ENCODE data around the gene FTO. TPM values are rescaled to one million over a fixed set of nuclear protein-coding genes. Genes with fewer than 3 reads are reported as not detected.
"Not testable (repeated sequence)": the region's sequence is repeated elsewhere in the genome, so short reads cannot be mapped to it uniquely, and the experiment has no call there.

The FTO gene
- total RNA-seq, 4 donors from 2014 or later, result 98.1 to 127 (median 109) TPM

DNA sequence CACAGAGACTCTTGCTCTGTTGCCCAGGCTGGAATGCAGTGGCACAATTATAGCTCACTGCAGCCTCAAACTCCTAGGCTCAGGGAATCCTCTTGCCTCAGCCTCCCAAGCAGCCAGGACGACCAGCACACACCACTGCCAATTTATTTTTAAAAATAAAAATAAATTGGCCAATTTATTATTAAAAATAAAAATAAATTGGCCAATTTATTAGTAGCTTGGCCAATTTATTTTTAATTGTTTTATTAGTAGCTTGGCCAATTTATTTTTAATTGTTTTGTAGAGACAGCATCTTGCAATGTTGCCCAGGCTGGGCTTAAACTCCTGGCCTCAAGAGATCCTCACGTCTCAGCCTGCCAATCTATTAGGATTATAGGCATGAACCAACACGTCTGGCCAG lies 184.3 kb downstream of the FTO start:
- H3K27ac ChIP-seq, result no peak overlapping the region
- TF ChIP-seq, protein P1, sequence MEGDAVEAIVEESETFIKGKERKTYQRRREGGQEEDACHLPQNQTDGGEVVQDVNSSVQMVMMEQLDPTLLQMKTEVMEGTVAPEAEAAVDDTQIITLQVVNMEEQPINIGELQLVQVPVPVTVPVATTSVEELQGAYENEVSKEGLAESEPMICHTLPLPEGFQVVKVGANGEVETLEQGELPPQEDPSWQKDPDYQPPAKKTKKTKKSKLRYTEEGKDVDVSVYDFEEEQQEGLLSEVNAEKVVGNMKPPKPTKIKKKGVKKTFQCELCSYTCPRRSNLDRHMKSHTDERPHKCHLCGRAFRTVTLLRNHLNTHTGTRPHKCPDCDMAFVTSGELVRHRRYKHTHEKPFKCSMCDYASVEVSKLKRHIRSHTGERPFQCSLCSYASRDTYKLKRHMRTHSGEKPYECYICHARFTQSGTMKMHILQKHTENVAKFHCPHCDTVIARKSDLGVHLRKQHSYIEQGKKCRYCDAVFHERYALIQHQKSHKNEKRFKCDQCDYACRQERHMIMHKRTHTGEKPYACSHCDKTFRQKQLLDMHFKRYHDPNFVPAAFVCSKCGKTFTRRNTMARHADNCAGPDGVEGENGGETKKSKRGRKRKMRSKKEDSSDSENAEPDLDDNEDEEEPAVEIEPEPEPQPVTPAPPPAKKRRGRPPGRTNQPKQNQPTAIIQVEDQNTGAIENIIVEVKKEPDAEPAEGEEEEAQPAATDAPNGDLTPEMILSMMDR (IDR thresholded peaks at IDR 0.05), result no peak
- TF ChIP-seq POLR2A (IDR thresholded peaks at IDR 0.05) (no peak), EP300 (IDR thresholded peaks at IDR 0.05) (no peak)
- no peaks in the 10 kb centered on the region for H3K27me3 ChIP-seq
- no peak for DNase-seq (ENCODE audit: low spot score in 2 of 2)
- H3K4me3 ChIP-seq, result no peak overlapping the region
- peaks cover 0 to 14% (median 0%) of the 10 kb centered on the region in 4 donors for H3K4me1 ChIP-seq
- WGBS, 2 donors, result 85 to 89% methylated on average over 3 of the region's 3 CpGs
- no peaks in the 10 kb centered on the region for H3K9me3 ChIP-seq
- peaks cover 0 to 37% (median 0%) of the 10 kb centered on the region in 3 donors for H3K36me3 ChIP-seq

DNA sequence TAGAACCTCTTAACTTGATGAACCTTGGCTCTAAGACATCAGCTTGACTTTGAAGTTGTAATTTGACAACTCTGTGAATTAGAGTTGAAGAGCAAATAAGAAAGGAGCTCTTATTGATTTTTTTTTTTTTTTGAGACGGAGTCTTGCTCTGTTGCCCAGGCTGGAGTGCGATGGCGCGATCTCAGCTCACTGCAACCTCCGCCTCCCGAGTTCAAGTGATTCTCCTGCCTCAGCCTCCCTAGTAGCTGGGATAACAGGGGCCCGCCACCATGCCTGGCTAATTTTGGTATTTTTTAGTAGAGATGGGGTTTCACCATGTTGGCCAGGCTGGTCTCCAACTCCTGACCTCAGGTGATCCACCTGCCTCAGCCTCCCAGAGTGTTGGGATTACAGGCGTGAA lies 186.9 kb downstream of the FTO start:
- Histone ChIP-seq H3K36me3 (peaks cover 0 to 22% (median 0%) of the 10 kb centered on the region in 3 donors), H3K4me1 (peaks cover 0 to 24% (median 0%) of the 10 kb centered on the region in 4 donors)
- H3K27me3 ChIP-seq; H3K4me3 ChIP-seq; DNase-seq (ENCODE audit: low spot score in 2 of 2); H3K9me3 ChIP-seq; H3K27ac ChIP-seq: not testable (repeated sequence)
- WGBS, 2 donors, result 98% methylated on average over 8 of the region's 8 CpGs

DNA sequence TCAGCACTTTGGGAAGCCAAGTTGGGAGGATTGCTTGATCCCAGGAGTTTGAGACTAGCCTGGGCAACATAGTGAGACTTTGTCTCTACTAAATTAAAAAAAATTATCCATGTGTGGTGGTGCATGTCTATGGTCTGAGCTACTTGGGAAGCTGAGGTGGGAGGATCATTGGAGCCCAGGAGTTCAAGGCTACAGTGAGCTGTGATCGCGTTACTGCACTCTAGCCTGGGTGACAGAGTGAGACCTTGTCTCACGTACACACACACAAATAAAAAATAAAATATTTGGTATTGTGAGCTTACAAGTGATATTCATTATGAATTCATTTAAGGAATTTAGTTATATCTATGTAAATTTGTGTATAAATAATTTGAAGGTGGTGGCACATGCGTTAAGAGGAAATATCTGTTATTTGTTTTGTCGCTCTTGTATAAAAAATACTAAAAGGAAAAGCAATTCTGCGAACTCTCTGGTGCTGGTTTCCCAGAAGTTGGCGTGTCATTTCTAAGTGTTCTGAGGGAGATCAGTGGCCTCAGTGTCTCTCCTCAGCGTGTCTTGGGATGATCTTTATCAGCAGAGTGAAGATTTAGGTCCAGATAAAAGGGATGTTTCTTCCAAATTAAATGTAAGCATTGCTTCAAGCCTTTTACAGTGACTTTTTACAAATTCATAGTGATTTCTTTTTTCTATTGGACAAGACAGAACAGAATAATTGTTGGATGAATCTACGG lies 187.6 kb downstream of the FTO start:
- H3K4me1 ChIP-seq, result peaks cover 0 to 24% (median 0%) of the 10 kb centered on the region in 4 donors
- TF ChIP-seq POLR2A (IDR thresholded peaks at IDR 0.05) (no peak), EP300 (IDR thresholded peaks at IDR 0.05) (no peak)
- TF ChIP-seq, protein P1 (IDR thresholded peaks at IDR 0.05), result no peak
- 83 to 84% methylated on average over 9 of the region's 9 CpGs for WGBS, 2 donors

DNA sequence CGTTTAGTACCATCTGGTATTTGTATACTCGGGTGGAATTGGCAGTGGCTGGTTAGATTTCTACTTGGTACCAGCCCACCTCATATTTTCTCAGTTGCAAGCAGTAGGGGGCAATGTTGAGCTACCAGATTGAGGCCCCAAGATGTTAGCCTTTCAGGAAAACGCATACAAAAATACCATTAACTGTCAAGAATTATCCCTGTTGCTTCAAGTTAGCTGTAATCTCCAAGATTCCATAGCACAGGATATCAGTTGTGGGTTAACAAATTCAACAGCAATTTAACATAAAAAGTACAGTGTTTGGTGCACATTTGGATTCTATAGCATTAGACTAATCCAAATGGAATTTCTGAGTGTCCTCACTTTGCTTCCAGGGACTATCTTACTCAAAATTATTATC lies 188.2 kb downstream of the FTO start:
- H3K27ac ChIP-seq, result no peak overlapping the region

More for the DNA sequence above, 187.6 kb downstream of the FTO start:
- Histone ChIP-seq H3K27me3 (no peaks in the 10 kb centered on the region), H3K4me3 (no peak overlapping the region), H3K9me3 (no peaks in the 10 kb centered on the region), H3K27ac (no peak overlapping the region), H3K36me3 (peaks cover 0 to 18% (median 0%) of the 10 kb centered on the region in 3 donors)
- DNase-seq (ENCODE audit: low spot score in 2 of 2), result no peak

DNA sequence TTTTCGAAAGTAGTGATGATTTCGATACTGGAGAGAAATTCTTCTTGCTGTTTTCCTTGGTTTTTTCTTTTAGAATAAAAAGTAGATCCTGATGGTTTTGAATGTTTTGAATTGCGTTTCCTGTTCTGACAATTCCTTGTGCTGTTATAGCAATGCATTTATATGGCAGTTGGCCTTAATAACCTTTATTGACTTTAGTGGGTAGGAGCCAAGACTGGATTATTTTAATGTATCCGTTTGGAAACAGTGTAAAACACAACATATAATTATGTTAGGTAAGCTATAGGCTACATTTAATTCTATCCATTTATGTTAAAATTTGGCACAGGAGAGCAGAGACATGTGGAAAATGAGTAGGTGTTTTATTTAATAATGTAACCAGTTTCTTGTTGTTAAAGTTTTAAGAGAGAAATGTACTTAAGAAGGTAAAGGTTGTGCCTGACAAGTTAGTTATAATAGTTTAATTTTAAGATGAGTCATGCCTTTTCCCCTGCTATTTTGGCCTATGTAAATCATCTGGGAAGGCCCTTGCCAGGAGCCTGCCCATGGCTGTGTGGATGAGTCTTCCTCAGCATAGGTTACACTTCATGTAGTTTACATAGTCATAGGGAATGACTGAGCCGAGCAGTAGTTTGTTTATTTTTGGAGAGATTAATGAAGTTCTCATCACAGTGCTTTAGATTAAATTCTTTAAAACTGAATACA lies 189.9 kb downstream of the FTO start:
- H3K9me3 ChIP-seq, result no peaks in the 10 kb centered on the region
- no peak for DNase-seq (ENCODE audit: low spot score in 2 of 2)
- no peak for TF ChIP-seq EP300 (IDR thresholded peaks at IDR 0.05)
- TF ChIP-seq POLR2A (IDR thresholded peaks at IDR 0.05), result no peak
- TF ChIP-seq, protein P1 (IDR thresholded peaks at IDR 0.05), result no peak
- H3K4me1 ChIP-seq, result peaks cover 0 to 32% (median 0%) of the 10 kb centered on the region in 4 donors
- WGBS, 2 donors, result 47 to 64% methylated on average over 5 of the region's 5 CpGs
- H3K27me3 ChIP-seq, result no peaks in the 10 kb centered on the region
- no peak overlapping the region for H3K27ac ChIP-seq
- H3K36me3 ChIP-seq, result peaks cover 0 to 13% (median 0%) of the 10 kb centered on the region in 3 donors
- no peak overlapping the region for H3K4me3 ChIP-seq

More for the DNA sequence above, 188.2 kb downstream of the FTO start:
- no peaks in the 10 kb centered on the region for H3K9me3 ChIP-seq
- TF ChIP-seq, protein P1 (IDR thresholded peaks at IDR 0.05), result peak; percentile 37 to 57 (median 51)
- no peak for TF ChIP-seq POLR2A (IDR thresholded peaks at IDR 0.05)
- no peak overlapping the region for H3K4me3 ChIP-seq
- DNase-seq (ENCODE audit: low spot score in 2 of 2), result peak in 1 of 2 donors; percentile 54
- peaks cover 0 to 24% (median 0%) of the 10 kb centered on the region in 4 donors for H3K4me1 ChIP-seq
- peaks cover 0 to 18% (median 0%) of the 10 kb centered on the region in 3 donors for H3K36me3 ChIP-seq
- WGBS, 2 donors, result 17 to 18% methylated on average over 3 of the region's 3 CpGs
- no peaks in the 10 kb centered on the region for H3K27me3 ChIP-seq

All from tibial nerve (tissue), 4 donors.